ENCODE measurements around the gene ACLY. TPM values are rescaled to one million over a fixed set of nuclear protein-coding genes. Genes with fewer than 3 reads are reported as not detected.

The ACLY gene
- total and polyA plus RNA-seq, 10 of the 15 experiments (the other 5 are each of a cell fraction or from before 2014, with no cell fraction given) = 32.6 to 224 (median 114) TPM

GRCh38 chr17:41885733-41886132 lies 33.0 kb downstream of the ACLY start:
- Histone ChIP-seq H3K4me1 (ENCODE audit: control insufficient read depth, insufficient read depth, low read length) (no peaks in the 10 kb centered on the region), H3K27me3 (replicated peaks in 1 of 2; ENCODE audit: control insufficient read depth in 2 of 2, insufficient read depth in 2 of 2, low read length in 1 of 2) (no peaks in the 10 kb centered on the region), H3K4me2 (ENCODE audit: control insufficient read depth, insufficient read depth) (no peak overlapping the region), H2AFZ (ENCODE audit: control insufficient read depth, low read depth, low read length) (no peak overlapping the region), H3K9me3 (replicated peaks; ENCODE audit: control insufficient read depth, insufficient read depth, low read length) (no peaks in the 10 kb centered on the region), H4K20me1 (ENCODE audit: control insufficient read depth, insufficient read depth) (no peaks in the 10 kb centered on the region), H3K9ac (ENCODE audit: control insufficient read depth, insufficient read depth, low read length) (no peak overlapping the region), H3K36me3 (ENCODE audit: control insufficient read depth in 2 of 2, insufficient read depth in 2 of 2, low read length in 1 of 2) (peaks cover 24 to 38% of the 10 kb centered on the region in 2 experiments), H3K79me2 (ENCODE audit: control insufficient read depth, insufficient read depth, low read length) (no peaks in the 10 kb centered on the region), H3K27ac (ENCODE audit: control insufficient read depth, insufficient read depth) (no peak overlapping the region), H3K4me3 (no peak overlapping the region)
- WGBS (ENCODE audit: insufficient coverage, insufficient replicate concordance, low lambda C conversion rate, missing lambda C conversion rate) = 88% methylated on average over 6 of the region's 6 CpGs
- intact Hi-C loops (cut with micrococcal nuclease; ENCODE audit: unreplicated experiment) (loop anchor here (1.0 kb wide), 1 partner anchor 147 kb away; no protein-coding TSS in a partner anchor), in situ Hi-C loops (cut with MboI) (no loop called here)
- SMC1A ChIA-PET (ENCODE audit: uncharacterized antibody, unreplicated experiment) = no interaction called here
- TF ChIP-seq RAD21 (IDR thresholded peaks at IDR 0.05; ENCODE audit: insufficient read depth, low read depth, low read length) (peak; percentile 46), ZNF274 (IDR thresholded peaks at IDR 0.05; ENCODE audit: insufficient read depth, insufficient read length) (no peak), CTCF (IDR thresholded peaks at IDR 0.05 in 2 of 3, conservative IDR thresholded peaks at IDR 0.05 in 1 of 3; ENCODE audit: control insufficient read depth in 2 of 3, extremely low read depth in 1 of 3, insufficient read depth in 1 of 3, low read depth in 3 of 3, low read length in 3 of 3) (peak; percentile 18 to 47 (median 33); a peak in 4 of 6 replicates)
- ATAC-seq = no peak
- POLR2A ChIA-PET = no interaction called here
- DNase-seq (ENCODE audit: low read depth, low spot score) = no peak
- FAIRE-seq = no peak
- no TSS peak for BruUV-seq (replicated peaks)
- CTCF ChIA-PET = no interaction called here
- RAD21 ChIA-PET (ENCODE audit: unreplicated experiment) = no interaction called here

DNA sequence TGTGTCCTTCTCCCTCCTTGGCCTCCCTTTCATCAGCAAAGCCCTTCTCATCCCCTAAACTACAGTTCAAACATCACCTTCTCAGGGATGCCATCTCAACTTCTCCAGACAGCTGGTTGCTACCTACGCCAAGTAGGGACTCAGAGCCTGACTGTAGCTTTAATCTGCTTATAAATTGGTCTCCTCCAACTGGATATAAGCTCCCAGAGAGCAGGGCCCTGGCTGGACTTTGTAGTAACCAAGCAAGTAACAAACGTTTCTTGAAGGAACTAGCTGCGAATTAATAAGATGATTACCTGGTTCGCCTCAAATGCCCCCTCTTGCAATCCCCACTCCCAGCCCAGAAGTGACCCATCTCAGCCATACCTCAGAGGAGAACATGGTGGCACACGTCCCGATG lies 36.0 kb downstream of the ACLY start:
- no peak overlapping the region for H3K9ac ChIP-seq (ENCODE audit: control insufficient read depth, insufficient read depth, low read length)
- H3K36me3 ChIP-seq (ENCODE audit: control insufficient read depth in 2 of 2, insufficient read depth in 2 of 2, low read length in 1 of 2) = peaks cover 31 to 44% of the 10 kb centered on the region in 2 experiments
- ChIA-PET POLR2A (no interaction called here), SMC1A (ENCODE audit: uncharacterized antibody, unreplicated experiment) (no interaction called here), RAD21 (ENCODE audit: unreplicated experiment) (no interaction called here), CTCF (interaction anchor here (1.5 kb wide), 1 partner anchor 35 kb away, joined by 3 read pairs; the partner anchor contains the start of gene ACLY)
- intact Hi-C loops (cut with micrococcal nuclease; ENCODE audit: unreplicated experiment) = no loop called here
- no TSS peak for BruUV-seq (replicated peaks)
- no peaks in the 10 kb centered on the region for H3K4me1 ChIP-seq (ENCODE audit: control insufficient read depth, insufficient read depth, low read length)
- H3K27me3 ChIP-seq (replicated peaks in 1 of 2; ENCODE audit: control insufficient read depth in 2 of 2, insufficient read depth in 2 of 2, low read length in 1 of 2) = no peaks in the 10 kb centered on the region
- H3K27ac ChIP-seq (ENCODE audit: control insufficient read depth, insufficient read depth) = no peak overlapping the region
- H3K79me2 ChIP-seq (ENCODE audit: control insufficient read depth, insufficient read depth, low read length) = no peaks in the 10 kb centered on the region
- H4K20me1 ChIP-seq (ENCODE audit: control insufficient read depth, insufficient read depth) = no peaks in the 10 kb centered on the region
- 92% methylated on average over 6 of the region's 6 CpGs for WGBS (ENCODE audit: insufficient coverage, insufficient replicate concordance, low lambda C conversion rate, missing lambda C conversion rate)
- no peak for ATAC-seq
- H3K9me3 ChIP-seq (replicated peaks; ENCODE audit: control insufficient read depth, insufficient read depth, low read length) = no peaks in the 10 kb centered on the region
- no peak overlapping the region for H2AFZ ChIP-seq (ENCODE audit: control insufficient read depth, low read depth, low read length)
- H3K4me3 ChIP-seq = no peak overlapping the region
- DNase-seq (ENCODE audit: low read depth, low spot score) = no peak
- no peak overlapping the region for H3K4me2 ChIP-seq (ENCODE audit: control insufficient read depth, insufficient read depth)
- no peak for FAIRE-seq
- in situ Hi-C loops (cut with MboI) = no loop called here
- TF ChIP-seq, protein P1, sequence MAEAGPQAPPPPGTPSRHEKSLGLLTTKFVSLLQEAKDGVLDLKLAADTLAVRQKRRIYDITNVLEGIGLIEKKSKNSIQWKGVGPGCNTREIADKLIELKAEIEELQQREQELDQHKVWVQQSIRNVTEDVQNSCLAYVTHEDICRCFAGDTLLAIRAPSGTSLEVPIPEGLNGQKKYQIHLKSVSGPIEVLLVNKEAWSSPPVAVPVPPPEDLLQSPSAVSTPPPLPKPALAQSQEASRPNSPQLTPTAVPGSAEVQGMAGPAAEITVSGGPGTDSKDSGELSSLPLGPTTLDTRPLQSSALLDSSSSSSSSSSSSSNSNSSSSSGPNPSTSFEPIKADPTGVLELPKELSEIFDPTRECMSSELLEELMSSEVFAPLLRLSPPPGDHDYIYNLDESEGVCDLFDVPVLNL (IDR thresholded peaks at IDR 0.05; ENCODE audit: low read depth, low read length) = no peak
- no peak for TF ChIP-seq ZSCAN29 (IDR thresholded peaks at IDR 0.05)
- TF ChIP-seq CBX5 (IDR thresholded peaks at IDR 0.05; ENCODE audit: low read depth) = no peak
- no peak for TF ChIP-seq CHD2 (IDR thresholded peaks at IDR 0.05; ENCODE audit: borderline replicate concordance, low read depth, low read length)
- no peak for TF ChIP-seq ZNF622 (IDR thresholded peaks at IDR 0.05)
- TF ChIP-seq SUPT20H (IDR thresholded peaks at IDR 0.05; ENCODE audit: borderline replicate concordance, control insufficient read depth, low read depth, low read length) = no peak
- no peak for TF ChIP-seq HCFC1 (IDR thresholded peaks at IDR 0.05; ENCODE audit: low read length)
- TF ChIP-seq MEF2A (IDR thresholded peaks at IDR 0.05; ENCODE audit: insufficient read depth, low read depth, low read length) = no peak
- TF ChIP-seq NR2C2 (IDR thresholded peaks at IDR 0.05; ENCODE audit: borderline replicate concordance, control insufficient read depth, insufficient read length, low read depth) = no peak
- TF ChIP-seq NR2C1 (IDR thresholded peaks at IDR 0.05) = no peak
- no peak for TF ChIP-seq HDAC2 (IDR thresholded peaks at IDR 0.05)
- TF ChIP-seq FOXM1 (IDR thresholded peaks at IDR 0.05; ENCODE audit: low read depth, low read length) = no peak
- TF ChIP-seq SMAD5 (IDR thresholded peaks at IDR 0.05; ENCODE audit: low read depth) = no peak
- TF ChIP-seq, protein P2, sequence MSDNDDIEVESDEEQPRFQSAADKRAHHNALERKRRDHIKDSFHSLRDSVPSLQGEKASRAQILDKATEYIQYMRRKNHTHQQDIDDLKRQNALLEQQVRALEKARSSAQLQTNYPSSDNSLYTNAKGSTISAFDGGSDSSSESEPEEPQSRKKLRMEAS (IDR thresholded peaks at IDR 0.05; ENCODE audit: low read depth, low read length) = no peak

All from GM12878 (cell line).